Osteocyte (in vitro differentiated cells): ENCODE results near the gene HDAC4. TPM values are rescaled to one million over a fixed set of nuclear protein-coding genes. Genes with fewer than 3 reads are reported as not detected.

Experiments
- DNase-seq: peaks from one replicate; pipeline ENCODE4 v3.0.0; 2021; ENCODE audit warnings: mixed read lengths; ENCODE audit not compliant: unreplicated experiment; ENCODE audit errors: extremely low spot score
- H3K27ac Mint-ChIP-seq: one replicate; pipeline ENCODE4 v1.8.0; 2021; ENCODE audit warnings: mild to moderate bottlenecking, mixed read lengths; ENCODE audit not compliant: unreplicated experiment
- H3K27me3 Mint-ChIP-seq: one replicate; pipeline ENCODE4 v1.8.0; 2021; ENCODE audit warnings: mixed read lengths; ENCODE audit not compliant: unreplicated experiment
- H3K36me3 Mint-ChIP-seq: one replicate; pipeline ENCODE4 v1.8.0; 2021; ENCODE audit warnings: mixed read lengths; ENCODE audit not compliant: unreplicated experiment
- H3K4me1 Mint-ChIP-seq: one replicate; pipeline ENCODE4 v1.8.0; 2021; ENCODE audit warnings: mixed read lengths; ENCODE audit not compliant: unreplicated experiment
- H3K4me3 Mint-ChIP-seq: one replicate; pipeline ENCODE4 v1.8.0; 2021; ENCODE audit warnings: mild to moderate bottlenecking, moderate library complexity, mixed read lengths; ENCODE audit not compliant: unreplicated experiment
- H3K9me3 Mint-ChIP-seq: one replicate; pipeline ENCODE4 v1.8.0; 2021; ENCODE audit warnings: mixed read lengths; ENCODE audit not compliant: unreplicated experiment
- total RNA-seq: library from RNA; stranded (reverse); gene quantifications from 2 replicates; pipeline ENCODE4 v1.2.1, GENCODE V29; 2021
- TF ChIP-seq, protein P1 (sequence below): fragments of 200-600 bp; sonication (generic); IDR thresholded peaks from 2 replicates; pipeline ENCODE4 v1.5.0; 2021; ENCODE audit warnings: antibody characterized with exemption, mild to moderate bottlenecking, moderate library complexity

HDAC4 gene
- total RNA-seq, 1 donor from 2014 or later: 30.3 TPM

GRCh38 chr2:239245107-239245506 lies 155.7 kb downstream of the HDAC4 start:
- Mint-ChIP-seq H3K27me3 (no peaks in the 10 kb centered on the region), H3K27ac (no peak overlapping the region), H3K4me3 (no peak overlapping the region), H3K9me3 (no peaks in the 10 kb centered on the region), H3K36me3 (no peaks in the 10 kb centered on the region), H3K4me1 (peaks cover 23% of the 10 kb centered on the region)
- TF ChIP-seq, protein P1, sequence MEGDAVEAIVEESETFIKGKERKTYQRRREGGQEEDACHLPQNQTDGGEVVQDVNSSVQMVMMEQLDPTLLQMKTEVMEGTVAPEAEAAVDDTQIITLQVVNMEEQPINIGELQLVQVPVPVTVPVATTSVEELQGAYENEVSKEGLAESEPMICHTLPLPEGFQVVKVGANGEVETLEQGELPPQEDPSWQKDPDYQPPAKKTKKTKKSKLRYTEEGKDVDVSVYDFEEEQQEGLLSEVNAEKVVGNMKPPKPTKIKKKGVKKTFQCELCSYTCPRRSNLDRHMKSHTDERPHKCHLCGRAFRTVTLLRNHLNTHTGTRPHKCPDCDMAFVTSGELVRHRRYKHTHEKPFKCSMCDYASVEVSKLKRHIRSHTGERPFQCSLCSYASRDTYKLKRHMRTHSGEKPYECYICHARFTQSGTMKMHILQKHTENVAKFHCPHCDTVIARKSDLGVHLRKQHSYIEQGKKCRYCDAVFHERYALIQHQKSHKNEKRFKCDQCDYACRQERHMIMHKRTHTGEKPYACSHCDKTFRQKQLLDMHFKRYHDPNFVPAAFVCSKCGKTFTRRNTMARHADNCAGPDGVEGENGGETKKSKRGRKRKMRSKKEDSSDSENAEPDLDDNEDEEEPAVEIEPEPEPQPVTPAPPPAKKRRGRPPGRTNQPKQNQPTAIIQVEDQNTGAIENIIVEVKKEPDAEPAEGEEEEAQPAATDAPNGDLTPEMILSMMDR: no peak
- no peak for DNase-seq

- Mint-ChIP-seq H3K27me3 (no peaks in the 10 kb centered on the region), H3K4me3 (no peak overlapping the region), H3K36me3 (no peaks in the 10 kb centered on the region), H3K4me1 (peaks cover 19% of the 10 kb centered on the region), H3K9me3 (no peaks in the 10 kb centered on the region), H3K27ac (no peak overlapping the region)
- TF ChIP-seq, protein P1: no peak
- no peak for DNase-seq
Observed at GRCh38 chr2:239244625-239245024, 156.2 kb downstream of the HDAC4 start.

DNA sequence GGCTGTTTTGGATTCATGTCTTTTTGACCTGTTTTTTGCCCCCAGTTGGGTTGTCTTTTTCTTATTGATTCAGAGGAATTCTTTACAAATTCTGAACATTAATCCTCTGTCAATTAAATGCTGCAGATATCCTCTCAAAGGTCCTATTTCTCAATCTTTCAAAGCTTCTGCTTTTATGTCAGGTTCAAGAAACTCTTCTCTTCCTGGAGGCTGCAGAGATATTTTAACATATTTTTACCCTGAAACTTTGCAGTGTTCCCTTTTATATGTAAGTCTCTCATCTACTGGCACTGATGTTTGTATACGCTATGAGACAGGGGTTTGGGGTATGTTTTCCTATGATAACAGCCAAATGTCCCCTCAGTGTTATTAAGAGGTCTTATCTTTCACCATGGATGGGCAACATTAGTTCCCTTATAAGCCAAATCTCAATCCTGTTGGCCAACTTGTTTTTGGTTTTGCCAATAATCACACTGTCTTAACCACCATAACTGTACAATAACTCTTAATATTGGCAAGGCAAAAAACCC lies 159.3 kb downstream of the HDAC4 start:
- Mint-ChIP-seq H3K27me3 (no peaks in the 10 kb centered on the region), H3K36me3 (no peaks in the 10 kb centered on the region), H3K4me1 (peaks cover 11% of the 10 kb centered on the region), H3K4me3 (no peak overlapping the region), H3K9me3 (no peaks in the 10 kb centered on the region), H3K27ac (no peak overlapping the region)
- no peak for DNase-seq
- TF ChIP-seq, protein P1: no peak

- Mint-ChIP-seq H3K27ac (no peak overlapping the region), H3K36me3 (peaks cover 3% of the 10 kb centered on the region), H3K4me3 (no peak overlapping the region), H3K27me3 (no peaks in the 10 kb centered on the region), H3K4me1 (peaks cover 11% of the 10 kb centered on the region), H3K9me3 (no peaks in the 10 kb centered on the region)
- no peak for DNase-seq
- TF ChIP-seq, protein P1: no peak
Observed at GRCh38 chr2:239240414-239240881, 160.4 kb downstream of the HDAC4 start.

DNA sequence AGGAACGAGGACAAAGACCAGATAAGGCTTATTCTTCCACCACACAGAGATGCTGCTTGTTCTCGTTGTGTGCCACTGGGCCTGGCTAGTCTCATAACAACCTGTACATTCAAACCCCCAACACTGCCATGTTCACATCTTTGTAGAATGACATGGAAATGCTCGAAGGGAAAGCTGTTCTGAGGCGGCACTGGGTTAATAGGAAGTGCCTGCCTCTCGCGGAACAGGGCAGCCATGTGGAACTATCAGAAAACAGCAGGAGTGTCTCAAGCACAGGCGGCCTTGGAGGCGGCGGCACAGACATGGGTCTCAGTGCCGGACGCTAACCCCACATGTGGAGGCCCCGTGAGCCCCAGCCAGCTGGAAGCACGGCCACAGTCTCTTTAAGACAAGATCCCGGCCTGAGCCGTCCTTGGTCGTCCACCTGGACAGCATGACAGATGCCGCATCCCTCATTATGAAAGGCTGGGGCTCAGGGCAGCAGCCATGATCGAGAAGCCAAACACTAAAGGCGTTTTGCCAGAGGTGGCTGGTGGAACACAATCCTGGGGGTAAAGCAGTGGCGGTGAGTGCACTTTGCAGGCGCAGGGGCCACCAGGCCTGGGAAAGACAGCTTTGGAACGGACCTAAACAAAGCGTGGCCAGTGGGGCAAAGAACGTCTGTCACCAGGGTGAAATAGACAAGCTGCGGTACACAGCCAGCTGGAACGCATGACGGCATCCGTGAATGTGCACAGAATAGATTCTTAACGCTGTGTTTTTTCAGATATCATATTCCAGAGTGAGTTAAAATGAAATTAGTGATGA lies 161.0 kb downstream of the HDAC4 start:
- no peak overlapping the region for H3K4me3 Mint-ChIP-seq
- no peaks in the 10 kb centered on the region for H3K27me3 Mint-ChIP-seq
- H3K27ac Mint-ChIP-seq: no peak overlapping the region
- TF ChIP-seq, protein P1: no peak
- DNase-seq: peak; percentile 78
- peaks cover 3% of the 10 kb centered on the region for H3K36me3 Mint-ChIP-seq
- H3K9me3 Mint-ChIP-seq: no peaks in the 10 kb centered on the region
- peaks cover 5% of the 10 kb centered on the region for H3K4me1 Mint-ChIP-seq
